Measurements from ENCODE around the gene ULK3.

DNA sequence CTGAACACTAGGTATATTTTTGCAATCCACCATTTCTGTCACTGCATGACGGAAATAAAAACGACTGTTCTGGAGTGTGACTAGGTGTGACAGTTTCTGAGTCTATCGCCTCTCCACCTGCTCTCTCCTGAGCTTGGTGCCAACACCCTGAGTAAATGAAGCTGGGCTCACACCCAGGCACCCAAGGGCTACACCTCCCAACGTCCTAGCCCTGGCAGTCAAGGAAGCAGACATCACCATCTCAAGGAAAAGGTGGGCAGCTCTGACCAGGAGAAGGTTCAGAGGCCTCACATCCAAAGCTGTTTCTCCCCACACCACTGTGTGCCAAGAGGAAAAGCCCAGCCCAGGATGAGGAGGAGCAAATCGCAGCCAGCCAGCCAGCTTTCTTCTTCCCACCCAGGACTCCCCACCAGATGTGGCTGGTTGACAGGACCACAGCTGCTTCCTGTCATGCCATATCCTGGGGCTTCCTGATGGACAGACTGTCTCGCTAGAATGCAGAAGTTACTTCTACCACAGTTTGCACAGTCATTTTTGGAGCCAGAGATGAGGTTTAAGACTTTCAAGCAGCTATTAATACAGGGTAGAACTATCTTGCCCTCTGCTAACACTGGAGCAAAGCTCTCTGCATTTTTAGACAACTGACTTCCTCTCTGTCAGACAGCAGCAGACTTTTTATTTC is 26.9 kb upstream of the ULK3 start:
- TF ChIP-seq MXI1 (IDR thresholded peaks at IDR 0.05; ENCODE audit: low read depth, low read length) (peak; percentile 76), HDAC2 (IDR thresholded peaks at IDR 0.05) (no peak), POLR2A (IDR thresholded peaks at IDR 0.05; ENCODE audit: low read depth, low read length) (peak; percentile 40), ASH2L (IDR thresholded peaks at IDR 0.05; ENCODE audit: borderline replicate concordance, low read depth) (no peak), ZNF384 (IDR thresholded peaks at IDR 0.05; ENCODE audit: borderline replicate concordance, low read depth, low read length) (no peak), TAF1 (IDR thresholded peaks at IDR 0.05; ENCODE audit: borderline replicate concordance, low read depth, low read length) (peak; percentile 68; the same call in 1 of the 2 replicates)
- TF ChIP-seq, protein P1, sequence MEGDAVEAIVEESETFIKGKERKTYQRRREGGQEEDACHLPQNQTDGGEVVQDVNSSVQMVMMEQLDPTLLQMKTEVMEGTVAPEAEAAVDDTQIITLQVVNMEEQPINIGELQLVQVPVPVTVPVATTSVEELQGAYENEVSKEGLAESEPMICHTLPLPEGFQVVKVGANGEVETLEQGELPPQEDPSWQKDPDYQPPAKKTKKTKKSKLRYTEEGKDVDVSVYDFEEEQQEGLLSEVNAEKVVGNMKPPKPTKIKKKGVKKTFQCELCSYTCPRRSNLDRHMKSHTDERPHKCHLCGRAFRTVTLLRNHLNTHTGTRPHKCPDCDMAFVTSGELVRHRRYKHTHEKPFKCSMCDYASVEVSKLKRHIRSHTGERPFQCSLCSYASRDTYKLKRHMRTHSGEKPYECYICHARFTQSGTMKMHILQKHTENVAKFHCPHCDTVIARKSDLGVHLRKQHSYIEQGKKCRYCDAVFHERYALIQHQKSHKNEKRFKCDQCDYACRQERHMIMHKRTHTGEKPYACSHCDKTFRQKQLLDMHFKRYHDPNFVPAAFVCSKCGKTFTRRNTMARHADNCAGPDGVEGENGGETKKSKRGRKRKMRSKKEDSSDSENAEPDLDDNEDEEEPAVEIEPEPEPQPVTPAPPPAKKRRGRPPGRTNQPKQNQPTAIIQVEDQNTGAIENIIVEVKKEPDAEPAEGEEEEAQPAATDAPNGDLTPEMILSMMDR (IDR thresholded peaks at IDR 0.05 in 2 of 3, conservative IDR thresholded peaks at IDR 0.05 in 1 of 3; ENCODE audit: control insufficient read depth in 2 of 3, extremely low read depth in 1 of 3, insufficient read depth in 1 of 3, low read depth in 3 of 3, low read length in 3 of 3): no peak

All from GM12878 (cell line).